Measurements from ENCODE around the gene NUSAP1.
"Not testable (repeated sequence)": the region's sequence is repeated elsewhere in the genome, so short reads cannot be mapped to it uniquely, and the experiment has no call there.

Gene NUSAP1

DNA sequence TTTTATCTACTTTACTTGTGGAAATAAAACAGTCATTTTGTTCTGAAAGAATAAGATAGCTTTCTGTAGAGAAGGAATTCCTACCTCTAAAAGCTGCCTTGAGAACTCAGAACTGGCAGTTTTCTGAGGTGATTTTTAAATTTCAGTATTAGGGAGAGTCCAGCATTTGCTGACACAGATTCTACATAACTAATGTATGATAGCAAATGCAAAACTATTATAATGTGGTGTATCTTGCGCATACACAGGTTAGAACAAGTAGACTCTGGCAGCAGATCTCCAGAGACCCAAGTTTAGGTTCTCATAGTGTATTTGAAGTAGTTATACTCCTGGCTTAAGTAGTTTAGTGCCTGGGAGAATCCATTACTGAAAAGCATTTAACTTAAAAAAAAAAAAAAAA lies 31.1 kb upstream of the NUSAP1 start:
- peaks cover 7 to 19% (median 9%) of the 10 kb centered on the region in 4 experiments for H3K36me3 ChIP-seq (ENCODE audit: control insufficient read depth in 4 of 4, insufficient read depth in 4 of 4, low read length in 3 of 4)
- H3K27ac ChIP-seq (ENCODE audit: insufficient read depth in 1 of 2, low read depth in 1 of 2, low read length in 2 of 2, poor library complexity in 1 of 2, severe bottlenecking in 2 of 2), result no peak overlapping the region
- no peak for DNase-seq
- ChIA-PET CTCF (interaction anchor here (0.8 to 2.4 kb wide), 2 partner anchors 10 to 30 kb away, joined by 3 to 7 read pairs; no protein-coding TSS in a partner anchor), POLR2A (no interaction called here)
- peaks cover 5 to 33% (median 16%) of the 10 kb centered on the region in 4 experiments for H3K4me1 ChIP-seq (ENCODE audit: control extremely low read depth in 1 of 4, control insufficient read depth in 4 of 4, insufficient read depth in 4 of 4, low read length in 3 of 4)
- H3K27me3 ChIP-seq (replicated peaks in 2 of 5; ENCODE audit: control insufficient read depth in 4 of 5, insufficient read depth in 5 of 5, low read length in 4 of 5), result no peaks in the 10 kb centered on the region
- no CpG with 5 or more reads among the region's 1 CpG for WGBS (ENCODE audit: insufficient coverage)
- no peak overlapping the region for H3K4me3 ChIP-seq (ENCODE audit: control insufficient read depth in 1 of 7, extremely low read depth in 1 of 7, insufficient read depth in 4 of 7, low read depth in 2 of 7, low read length in 6 of 7)
- H3K9me3 ChIP-seq (ENCODE audit: control extremely low read depth in 1 of 5, control insufficient read depth in 4 of 5, insufficient read depth in 2 of 5, low read depth in 1 of 5, low read length in 4 of 5), result no peaks in the 10 kb centered on the region

DNA sequence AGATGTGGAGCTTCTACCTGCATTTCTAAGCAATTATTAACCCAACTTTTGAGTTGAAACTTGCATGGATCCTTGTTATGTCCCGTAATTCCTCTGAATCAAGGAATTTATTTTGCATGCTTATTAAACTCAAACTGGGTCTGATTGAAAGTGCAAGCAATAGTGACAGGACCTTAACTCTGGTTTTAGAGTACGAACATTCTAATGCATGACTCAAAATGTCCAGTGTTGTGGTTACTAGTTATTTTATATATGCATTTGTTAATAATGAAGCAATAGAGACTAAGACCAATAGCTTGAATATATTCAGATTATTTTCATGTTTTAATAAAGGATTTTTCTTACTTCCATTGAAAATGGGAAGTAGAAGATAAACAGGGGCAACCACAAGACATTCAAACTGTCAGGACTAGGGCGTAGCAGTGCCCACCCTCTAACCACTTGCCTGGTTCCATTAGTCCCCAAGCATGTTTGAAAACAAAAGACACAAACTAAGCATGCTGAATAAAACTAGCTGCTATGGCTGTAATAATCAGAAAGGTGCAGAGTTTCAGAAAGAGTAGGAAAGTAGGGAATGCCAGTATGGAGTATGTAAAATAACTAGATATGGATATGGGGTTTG lies 28.4 kb upstream of the NUSAP1 start:
- POLR2A ChIA-PET, result interaction anchor here (0.5 kb wide), 1 partner anchor 89 kb away, joined by 3 read pairs; no protein-coding TSS in a partner anchor
- Histone ChIP-seq H3K27ac (ENCODE audit: insufficient read depth in 1 of 2, low read depth in 1 of 2, low read length in 2 of 2, poor library complexity in 1 of 2, severe bottlenecking in 2 of 2) (peak overlapping the region; percentile 9 to 60), H3K9me3 (ENCODE audit: control extremely low read depth in 1 of 5, control insufficient read depth in 4 of 5, insufficient read depth in 2 of 5, low read depth in 1 of 5, low read length in 4 of 5) (no peaks in the 10 kb centered on the region), H3K4me1 (ENCODE audit: control extremely low read depth in 1 of 4, control insufficient read depth in 4 of 4, insufficient read depth in 4 of 4, low read length in 3 of 4) (peaks cover 5 to 34% (median 17%) of the 10 kb centered on the region in 4 experiments), H3K27me3 (replicated peaks in 2 of 5; ENCODE audit: control insufficient read depth in 4 of 5, insufficient read depth in 5 of 5, low read length in 4 of 5) (no peaks in the 10 kb centered on the region), H3K36me3 (ENCODE audit: control insufficient read depth in 4 of 4, insufficient read depth in 4 of 4, low read length in 3 of 4) (peaks cover 3 to 13% (median 5%) of the 10 kb centered on the region in 4 experiments), H3K4me3 (ENCODE audit: control insufficient read depth in 1 of 7, extremely low read depth in 1 of 7, insufficient read depth in 4 of 7, low read depth in 2 of 7, low read length in 6 of 7) (peak overlapping the region in 4 of 7 experiments; percentile 0 to 54 (median 20))
- CTCF ChIA-PET, result interaction anchor here (1.9 to 3.3 kb wide), 4 partner anchors 10 to 28 kb away, joined by 6 to 13 read pairs (median 8); partner anchors contain the start of genes NUSAP1 and OIP5
- DNase-seq, result peak; percentile 48 to 88 (median 82)
- WGBS (ENCODE audit: insufficient coverage), result 45% methylated on average over 2 of the region's 3 CpGs

DNA sequence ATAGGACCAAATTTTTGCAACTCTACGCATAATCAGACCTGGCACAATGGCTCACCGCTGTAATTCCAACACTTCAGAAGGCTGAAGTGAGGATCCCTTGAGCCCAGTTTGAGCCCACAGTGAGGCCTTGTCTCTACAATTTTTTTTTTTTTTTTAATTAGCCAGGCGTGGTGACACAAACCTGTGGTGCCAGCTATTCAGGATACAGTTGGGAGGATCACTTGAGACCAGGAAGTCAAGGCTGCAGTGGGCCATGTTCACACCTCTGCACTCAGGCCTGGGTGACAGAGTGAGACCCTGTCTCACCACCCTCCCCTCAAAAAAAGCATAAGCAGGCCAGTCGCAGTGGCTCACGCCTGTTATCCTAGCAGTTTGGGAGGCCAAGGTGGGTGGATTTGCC lies 25.0 kb upstream of the NUSAP1 start:
- 81% methylated on average over 3 of the region's 5 CpGs for whole genome bisulfite sequencing (ENCODE audit: insufficient coverage)
- Histone ChIP-seq H3K36me3 (ENCODE audit: control insufficient read depth in 4 of 4, insufficient read depth in 4 of 4, low read length in 3 of 4) (peaks cover 5 to 12% (median 10%) of the 10 kb centered on the region in 4 experiments), H3K27me3 (replicated peaks in 2 of 5; ENCODE audit: control insufficient read depth in 4 of 5, insufficient read depth in 5 of 5, low read length in 4 of 5) (no peaks in the 10 kb centered on the region), H3K4me1 (ENCODE audit: control extremely low read depth in 1 of 4, control insufficient read depth in 4 of 4, insufficient read depth in 4 of 4, low read length in 3 of 4) (peaks cover 5 to 31% (median 17%) of the 10 kb centered on the region in 4 experiments), H3K27ac (ENCODE audit: insufficient read depth in 1 of 2, low read depth in 1 of 2, low read length in 2 of 2, poor library complexity in 1 of 2, severe bottlenecking in 2 of 2) (no peak overlapping the region), H3K9me3 (ENCODE audit: control extremely low read depth in 1 of 5, control insufficient read depth in 4 of 5, insufficient read depth in 2 of 5, low read depth in 1 of 5, low read length in 4 of 5) (no peaks in the 10 kb centered on the region), H3K4me3 (ENCODE audit: control insufficient read depth in 1 of 7, extremely low read depth in 1 of 7, insufficient read depth in 4 of 7, low read depth in 2 of 7, low read length in 6 of 7) (no peak overlapping the region)
- no peak for DNase-seq
- ChIA-PET POLR2A (no interaction called here), CTCF (interaction anchor here (0.7 to 1.1 kb wide), 3 partner anchors 13 to 33 kb away, joined by 3 read pairs; no protein-coding TSS in a partner anchor)

DNA sequence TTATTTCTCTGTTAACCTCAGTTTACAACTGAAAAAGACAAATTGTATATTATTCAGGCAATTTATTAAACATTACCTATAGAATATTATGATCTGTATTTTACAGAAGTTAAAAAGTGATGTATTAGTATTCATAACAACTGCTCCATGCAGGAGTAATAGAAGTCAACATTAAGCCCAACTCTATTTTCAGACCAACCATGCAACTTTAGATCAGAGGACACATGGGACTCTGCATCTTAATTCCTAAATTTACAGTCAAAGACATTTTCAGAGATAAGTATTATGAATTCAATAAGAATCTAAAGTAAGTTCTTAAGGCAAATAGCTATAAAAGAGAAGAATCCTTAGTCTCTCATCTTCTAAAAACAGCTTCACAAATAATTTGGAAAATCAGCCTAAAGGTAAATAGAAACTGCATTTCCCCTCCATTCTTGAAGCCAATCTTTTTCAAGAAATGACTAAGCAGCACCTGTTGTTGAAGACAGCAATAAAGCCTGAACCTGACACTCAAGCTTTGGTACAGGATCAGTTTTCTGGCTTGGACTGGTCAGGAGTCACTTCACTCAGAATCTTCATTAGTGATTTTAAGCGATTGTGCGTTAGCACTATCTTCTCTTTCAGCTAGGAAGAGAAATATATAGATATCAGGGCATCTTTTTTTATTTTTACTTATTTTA lies 23.3 kb upstream of the NUSAP1 start:
- no peak for DNase-seq
- ChIA-PET CTCF (no interaction called here), POLR2A (no interaction called here)
- Histone ChIP-seq H3K27me3 (replicated peaks in 2 of 5; ENCODE audit: control insufficient read depth in 4 of 5, insufficient read depth in 5 of 5, low read length in 4 of 5) (no peaks in the 10 kb centered on the region), H3K9me3 (ENCODE audit: control extremely low read depth in 1 of 5, control insufficient read depth in 4 of 5, insufficient read depth in 2 of 5, low read depth in 1 of 5, low read length in 4 of 5) (no peaks in the 10 kb centered on the region), H3K4me3 (ENCODE audit: control insufficient read depth in 1 of 7, extremely low read depth in 1 of 7, insufficient read depth in 4 of 7, low read depth in 2 of 7, low read length in 6 of 7) (no peak overlapping the region), H3K36me3 (ENCODE audit: control insufficient read depth in 4 of 4, insufficient read depth in 4 of 4, low read length in 3 of 4) (peaks cover 9 to 22% (median 13%) of the 10 kb centered on the region in 4 experiments), H3K4me1 (ENCODE audit: control extremely low read depth in 1 of 4, control insufficient read depth in 4 of 4, insufficient read depth in 4 of 4, low read length in 3 of 4) (peaks cover 5 to 23% (median 12%) of the 10 kb centered on the region in 4 experiments), H3K27ac (ENCODE audit: insufficient read depth in 1 of 2, low read depth in 1 of 2, low read length in 2 of 2, poor library complexity in 1 of 2, severe bottlenecking in 2 of 2) (no peak overlapping the region)
- no CpG with 5 or more reads among the region's 2 CpGs for WGBS (ENCODE audit: insufficient coverage)

DNA sequence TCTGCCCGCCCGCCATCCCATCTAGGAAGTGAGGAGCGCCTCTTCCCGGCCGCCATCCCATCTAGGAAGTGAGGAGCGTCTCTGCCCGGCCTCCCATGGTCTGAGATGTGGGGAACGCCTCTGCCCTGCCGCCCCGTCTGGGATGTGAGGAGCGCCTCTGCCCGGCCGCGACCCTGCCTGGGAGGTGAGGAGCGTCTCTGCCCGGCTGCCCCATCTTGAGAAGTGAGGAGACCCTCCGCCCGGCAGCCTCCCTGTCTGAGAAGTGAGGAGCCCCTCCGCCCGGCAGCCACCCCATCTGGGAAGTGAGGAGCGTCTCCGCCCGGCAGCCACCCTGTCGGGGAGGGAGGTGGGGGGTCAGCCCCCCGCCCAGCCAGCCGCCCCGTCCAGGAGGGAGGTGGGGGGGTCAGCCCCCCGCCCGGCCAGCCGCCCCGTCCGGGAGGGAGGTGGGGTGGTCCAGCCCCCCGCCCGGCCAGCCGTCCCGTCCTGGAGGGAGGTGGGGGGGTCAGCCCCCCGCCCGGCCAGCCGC lies 11.8 kb upstream of the NUSAP1 start:
- WGBS (ENCODE audit: insufficient coverage), result 87% methylated on average over 3 of the region's 39 CpGs
- POLR2A ChIA-PET, result not testable (repeated sequence)

DNA sequence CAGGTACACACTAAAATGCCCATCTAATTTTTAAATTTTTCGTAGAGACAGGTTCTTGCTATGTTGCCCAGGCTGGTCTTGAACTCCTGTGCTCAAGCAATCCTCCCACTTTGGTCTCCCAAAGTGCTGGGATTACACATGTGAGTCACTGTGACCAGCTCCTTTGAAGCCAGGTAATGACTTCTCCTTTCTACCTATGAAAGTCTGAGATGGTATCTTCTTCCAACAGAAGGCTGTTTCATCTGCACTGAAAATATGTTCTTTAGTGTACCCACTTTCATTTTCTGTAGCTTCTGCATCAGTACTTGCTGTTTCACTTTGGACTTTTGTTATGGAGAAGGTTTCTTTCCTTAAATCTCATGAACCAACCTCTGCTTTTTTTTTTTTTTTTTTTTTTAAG lies 9.1 kb upstream of the NUSAP1 start:
- CTCF ChIA-PET, result interaction anchor here (1.1 to 1.2 kb wide), 2 partner anchors 9 to 31 kb away, joined by 4 read pairs; partner anchors contain the start of genes NUSAP1 and OIP5

More for the DNA sequence above, 11.8 kb upstream of the NUSAP1 start:
- DNase-seq; H3K27ac ChIP-seq (ENCODE audit: insufficient read depth in 1 of 2, low read depth in 1 of 2, low read length in 2 of 2, poor library complexity in 1 of 2, severe bottlenecking in 2 of 2); H3K4me3 ChIP-seq (ENCODE audit: control insufficient read depth in 1 of 7, extremely low read depth in 1 of 7, insufficient read depth in 4 of 7, low read depth in 2 of 7, low read length in 6 of 7); H3K9me3 ChIP-seq (ENCODE audit: control extremely low read depth in 1 of 5, control insufficient read depth in 4 of 5, insufficient read depth in 2 of 5, low read depth in 1 of 5, low read length in 4 of 5); H3K4me1 ChIP-seq (ENCODE audit: control extremely low read depth in 1 of 4, control insufficient read depth in 4 of 4, insufficient read depth in 4 of 4, low read length in 3 of 4); CTCF ChIA-PET; H3K27me3 ChIP-seq (replicated peaks in 2 of 5; ENCODE audit: control insufficient read depth in 4 of 5, insufficient read depth in 5 of 5, low read length in 4 of 5): not testable (repeated sequence)
- H3K36me3 ChIP-seq (ENCODE audit: control insufficient read depth in 4 of 4, insufficient read depth in 4 of 4, low read length in 3 of 4), result peaks cover 0 to 13% (median 1%) of the 10 kb centered on the region in 4 experiments

More for the DNA sequence above, 9.1 kb upstream of the NUSAP1 start:
- Histone ChIP-seq H3K27ac (ENCODE audit: insufficient read depth in 1 of 2, low read depth in 1 of 2, low read length in 2 of 2, poor library complexity in 1 of 2, severe bottlenecking in 2 of 2) (no peak overlapping the region), H3K4me3 (ENCODE audit: control insufficient read depth in 1 of 7, extremely low read depth in 1 of 7, insufficient read depth in 4 of 7, low read depth in 2 of 7, low read length in 6 of 7) (no peak overlapping the region), H3K36me3 (ENCODE audit: control insufficient read depth in 4 of 4, insufficient read depth in 4 of 4, low read length in 3 of 4) (peaks cover 0 to 6% (median under 1%) of the 10 kb centered on the region in 4 experiments), H3K27me3 (replicated peaks in 2 of 5; ENCODE audit: control insufficient read depth in 4 of 5, insufficient read depth in 5 of 5, low read length in 4 of 5) (no peaks in the 10 kb centered on the region), H3K4me1 (ENCODE audit: control extremely low read depth in 1 of 4, control insufficient read depth in 4 of 4, insufficient read depth in 4 of 4, low read length in 3 of 4) (no peaks in the 10 kb centered on the region), H3K9me3 (ENCODE audit: control extremely low read depth in 1 of 5, control insufficient read depth in 4 of 5, insufficient read depth in 2 of 5, low read depth in 1 of 5, low read length in 4 of 5) (no peaks in the 10 kb centered on the region)
- peak in 2 of 3 donors; percentile 17 to 26 for DNase-seq
- POLR2A ChIA-PET, result no interaction called here
- 100% methylated on average over 1 of the region's 1 CpG for WGBS (ENCODE audit: insufficient coverage)

All from common myeloid progenitor, CD34-positive (primary cell).